ENCODE measurements around the gene ACSS2.

The ACSS2 gene, protein sequence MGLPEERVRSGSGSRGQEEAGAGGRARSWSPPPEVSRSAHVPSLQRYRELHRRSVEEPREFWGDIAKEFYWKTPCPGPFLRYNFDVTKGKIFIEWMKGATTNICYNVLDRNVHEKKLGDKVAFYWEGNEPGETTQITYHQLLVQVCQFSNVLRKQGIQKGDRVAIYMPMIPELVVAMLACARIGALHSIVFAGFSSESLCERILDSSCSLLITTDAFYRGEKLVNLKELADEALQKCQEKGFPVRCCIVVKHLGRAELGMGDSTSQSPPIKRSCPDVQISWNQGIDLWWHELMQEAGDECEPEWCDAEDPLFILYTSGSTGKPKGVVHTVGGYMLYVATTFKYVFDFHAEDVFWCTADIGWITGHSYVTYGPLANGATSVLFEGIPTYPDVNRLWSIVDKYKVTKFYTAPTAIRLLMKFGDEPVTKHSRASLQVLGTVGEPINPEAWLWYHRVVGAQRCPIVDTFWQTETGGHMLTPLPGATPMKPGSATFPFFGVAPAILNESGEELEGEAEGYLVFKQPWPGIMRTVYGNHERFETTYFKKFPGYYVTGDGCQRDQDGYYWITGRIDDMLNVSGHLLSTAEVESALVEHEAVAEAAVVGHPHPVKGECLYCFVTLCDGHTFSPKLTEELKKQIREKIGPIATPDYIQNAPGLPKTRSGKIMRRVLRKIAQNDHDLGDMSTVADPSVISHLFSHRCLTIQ

DNA sequence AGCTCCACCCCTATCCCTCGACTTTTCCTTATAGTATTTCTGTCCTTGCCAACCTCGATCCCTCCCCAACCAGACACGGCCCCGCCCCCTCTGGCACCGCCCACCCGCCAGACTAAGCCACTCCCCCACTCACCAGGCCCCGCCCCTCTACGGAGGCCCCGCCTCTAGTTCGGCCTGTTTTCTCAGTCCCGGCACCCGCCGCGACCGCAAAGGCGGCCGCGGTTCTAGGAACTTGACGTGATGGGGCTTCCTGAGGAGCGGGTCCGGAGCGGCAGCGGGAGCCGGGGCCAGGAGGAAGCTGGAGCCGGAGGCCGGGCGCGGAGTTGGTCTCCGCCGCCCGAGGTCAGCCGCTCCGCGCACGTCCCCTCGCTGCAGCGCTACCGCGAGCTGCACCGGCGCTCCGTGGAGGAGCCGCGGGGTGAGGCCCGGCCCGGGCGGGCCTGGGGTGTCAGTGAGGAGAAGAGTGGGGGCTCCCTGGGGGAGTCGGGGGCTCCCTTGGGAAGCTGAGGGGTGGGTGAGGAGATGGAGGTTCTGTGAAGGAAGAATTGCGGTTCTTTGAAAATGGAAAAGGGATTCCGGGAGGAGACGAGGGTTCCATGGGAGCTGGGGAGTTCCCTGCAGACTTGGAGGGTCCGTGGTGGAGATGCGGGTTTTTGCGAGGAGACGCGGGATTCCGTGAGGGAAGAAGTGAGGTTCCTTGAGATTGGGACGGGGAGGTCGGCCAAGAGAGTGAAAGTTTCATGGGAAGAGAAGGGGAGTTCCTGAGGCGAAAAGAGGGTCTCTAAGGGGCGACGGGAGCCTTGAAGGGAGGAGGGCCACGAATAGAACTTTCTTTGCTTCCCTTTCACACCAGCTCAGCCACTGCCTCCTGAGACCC lies at the start of gene ACSS2:
TSS of gene ACSS2 (plus strand) at position 207 of the 877 bp plus-strand sequence. CDS start at position 241, 34 bp downstream.
- no peak for DNase-seq

DNA sequence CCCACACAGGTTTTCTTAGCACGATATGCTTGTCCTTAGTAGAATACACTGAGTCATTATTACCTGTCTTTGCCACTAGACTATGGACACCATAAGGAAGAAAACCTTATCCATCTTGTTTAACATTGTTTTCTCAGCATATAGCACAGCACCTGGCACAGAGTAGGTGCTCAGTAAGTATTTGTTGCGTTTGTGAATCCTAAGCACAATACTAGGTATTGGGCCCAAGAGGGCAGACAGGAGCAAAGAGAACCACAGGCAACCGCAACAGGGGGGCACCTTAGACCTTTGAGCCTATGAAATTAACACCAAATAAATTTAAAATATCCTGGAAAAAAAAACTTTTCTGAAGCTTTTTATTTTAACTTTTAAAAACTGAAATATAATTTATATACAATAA lies 47.2 kb upstream of the ACSS2 start:
- no peak for DNase-seq

- DNase-seq: peak; percentile 62
Measured at GRCh38 chr20:34831936-34832335, 44.5 kb upstream of the ACSS2 start.

GRCh38 chr20:34834459-34834893 lies 41.9 kb upstream of the ACSS2 start:
- DNase-seq: peak; percentile 81

DNA sequence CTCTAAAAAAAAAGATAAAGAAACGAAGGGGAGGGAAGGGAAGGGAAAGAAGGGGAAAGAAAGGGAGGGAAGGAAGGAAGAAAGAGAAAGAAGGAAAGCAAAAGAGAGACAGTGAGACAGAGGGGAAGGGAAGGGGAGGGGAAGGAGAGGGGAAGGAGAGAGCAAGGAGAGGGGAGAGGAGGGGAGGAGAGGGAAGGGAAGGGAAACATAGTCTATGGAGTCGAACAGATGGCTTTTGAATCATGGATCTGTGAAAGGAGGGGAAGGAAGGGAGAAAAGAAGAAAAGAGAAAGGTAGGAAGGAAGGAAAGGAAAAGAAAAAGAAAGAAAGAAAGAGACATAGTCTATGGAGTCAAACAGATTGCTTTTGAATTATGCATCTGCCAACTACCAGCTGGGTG lies 34.3 kb upstream of the ACSS2 start:
- DNase-seq: no peak

DNA sequence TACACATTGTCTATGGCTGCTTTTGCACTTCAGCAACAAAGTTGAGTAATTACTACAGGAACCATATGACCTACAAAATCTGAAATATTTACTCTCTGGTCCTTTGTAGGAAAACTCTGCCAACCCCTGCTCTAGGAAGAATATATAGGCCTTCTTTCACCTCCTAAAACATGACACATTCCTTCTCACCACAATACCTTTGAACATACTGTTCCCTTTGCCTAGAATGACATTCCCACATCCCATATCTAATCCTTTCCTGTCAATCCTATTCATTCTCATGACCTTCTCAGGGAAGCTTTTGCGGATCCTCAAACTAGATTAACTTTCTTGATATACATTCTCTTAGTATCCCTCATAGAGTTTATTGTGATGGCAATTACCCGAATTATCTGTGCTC lies 33.0 kb upstream of the ACSS2 start:
- no peak for DNase-seq

GRCh38 chr20:34848597-34848996 lies 27.8 kb upstream of the ACSS2 start:
- no peak for DNase-seq

GRCh38 chr20:34849778-34850177 lies 26.6 kb upstream of the ACSS2 start:
- no peak for DNase-seq

- no peak for DNase-seq
Measured at GRCh38 chr20:34850969-34851368, 25.4 kb upstream of the ACSS2 start.

DNA sequence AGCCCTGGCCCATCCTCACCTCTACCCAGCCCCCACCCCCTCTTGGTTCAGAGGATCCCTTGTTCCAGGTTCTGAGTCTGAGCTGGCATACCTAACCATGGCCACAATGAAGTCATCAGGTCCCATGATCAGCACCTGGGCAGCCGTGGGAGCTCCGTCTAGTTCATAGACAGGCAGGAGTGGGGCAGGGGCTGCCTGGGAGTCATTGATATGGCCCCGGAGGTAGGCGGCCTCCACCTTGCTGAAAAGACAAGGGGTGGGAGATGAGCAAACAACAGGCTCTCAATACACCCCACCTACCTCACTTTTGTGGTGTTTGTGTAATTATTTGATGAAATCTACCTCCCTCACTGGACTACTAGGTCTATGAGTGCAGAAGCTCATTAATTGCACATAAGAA lies 24.1 kb upstream of the ACSS2 start:
- DNase-seq: no peak

- DNase-seq: no peak
Measured at GRCh38 chr20:34859367-34859766, 17.0 kb upstream of the ACSS2 start.

GRCh38 chr20:34859826-34860545 lies 16.4 kb upstream of the ACSS2 start:
- no peak for DNase-seq

- DNase-seq: peak; percentile 17
Measured at GRCh38 chr20:34861386-34862084, 14.9 kb upstream of the ACSS2 start.

- DNase-seq: no peak
Measured at GRCh38 chr20:34862724-34863123, 13.7 kb upstream of the ACSS2 start.

GRCh38 chr20:34863421-34863965 lies 12.9 kb upstream of the ACSS2 start:
- DNase-seq: no peak

DNA sequence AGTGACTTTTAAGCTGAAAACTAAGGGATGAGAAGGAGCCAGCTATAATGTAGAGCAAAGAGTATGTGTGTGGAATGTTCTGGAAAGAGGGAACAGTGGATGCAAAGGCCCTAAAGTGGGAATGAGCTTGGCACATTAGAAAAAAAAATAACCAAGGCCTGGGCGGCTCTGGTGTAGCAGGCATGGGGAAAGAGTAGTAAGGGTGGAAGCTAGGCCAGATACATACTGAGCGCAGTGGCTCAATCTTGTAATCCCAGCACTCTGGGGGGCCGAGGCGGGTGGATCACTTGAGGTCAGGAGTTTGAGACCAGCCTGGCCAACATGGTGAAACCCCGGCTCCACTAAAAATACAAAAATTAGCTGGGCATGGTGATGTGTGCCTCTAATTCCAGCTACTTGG lies 12.2 kb upstream of the ACSS2 start:
- no peak for DNase-seq

GRCh38 chr20:34871320-34871926 lies 5.0 kb upstream of the ACSS2 start:
- no peak for DNase-seq

GRCh38 chr20:34871966-34872621 lies 4.3 kb upstream of the ACSS2 start:
- DNase-seq: no peak

DNA sequence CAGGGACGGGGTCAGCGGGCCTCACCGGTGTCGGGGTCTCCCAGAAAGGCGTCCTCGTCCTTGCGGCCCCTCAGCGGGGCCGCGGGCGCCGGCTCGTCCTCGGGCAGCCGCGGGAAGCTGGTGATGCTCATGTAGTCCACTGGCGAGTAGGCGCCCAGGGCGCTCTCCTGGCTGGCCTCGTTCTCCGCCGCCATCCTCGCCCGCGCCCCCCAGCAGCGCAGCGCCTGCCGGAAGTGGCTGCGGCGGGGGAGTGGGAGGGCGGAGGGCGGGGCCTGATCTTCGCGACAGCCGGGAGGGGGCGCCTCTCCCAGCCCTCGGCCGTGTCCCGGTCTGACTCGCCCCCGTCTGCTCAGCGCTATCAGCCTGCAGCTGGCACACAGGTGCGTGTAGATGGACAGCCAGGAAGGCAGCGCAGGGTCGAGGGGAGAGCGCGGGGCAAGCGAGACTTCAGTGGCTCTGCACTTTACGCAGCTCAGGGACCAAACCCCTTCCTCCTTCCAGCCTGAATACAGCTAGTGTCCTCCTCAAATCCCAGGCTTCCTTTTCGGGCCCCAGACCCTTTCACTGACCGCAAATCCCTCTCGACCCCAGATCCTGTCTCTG lies 3.7 kb upstream of the ACSS2 start, which contains the start of gene GGT7:
TSS of gene GGT7 (minus strand) at position 235 of the 603 bp plus-strand sequence. CDS start at position 194, 41 bp downstream.
- peak; percentile 82 for DNase-seq

DNA sequence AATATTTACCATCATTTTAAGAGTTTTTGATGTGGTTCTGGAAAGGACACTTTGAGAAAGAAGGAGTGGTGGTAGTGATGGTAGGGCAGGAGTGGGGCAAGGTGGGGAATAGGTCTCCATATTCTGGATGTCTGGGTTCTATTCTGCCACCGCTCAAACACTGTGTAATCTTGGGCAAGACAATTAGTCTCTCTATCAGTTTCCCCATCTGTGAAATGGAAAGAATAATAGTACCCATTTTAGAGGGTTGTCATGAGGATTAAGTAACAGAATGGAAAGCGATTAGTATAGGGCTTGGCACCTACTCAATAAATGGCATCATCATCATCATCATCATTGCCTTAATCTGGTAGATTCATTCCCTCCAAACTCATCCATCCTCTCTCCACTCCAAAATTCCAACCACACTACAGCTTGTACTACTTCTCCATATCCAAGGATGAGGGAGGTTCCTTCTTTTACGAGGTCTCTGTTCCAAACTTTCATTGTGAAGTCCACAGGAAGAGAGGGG lies 2.8 kb upstream of the ACSS2 start:
- DNase-seq: no peak

Measured in OCI-M1 (cell line).